Parathyroid adenoma (tissue), 2 donors: ENCODE measurements around the gene AGPAT4.

ENCODE experiments used
- H2AFZ ChIP-seq: fragments of 300-600 bp; sonication (generic); one replicate; pipeline ENCODE4 v1.7.0; 2017; ENCODE audit warnings: antibody characterized with exemption, mild to moderate bottlenecking
- H3K27ac ChIP-seq: fragments of 300-600 bp; sonication (generic); one replicate; pipeline ENCODE4 v1.7.0; 2017
- H3K27me3 ChIP-seq: fragments of 300-600 bp; sonication (generic); one replicate; pipeline ENCODE4 v1.7.0; 2017; ENCODE audit warnings: low read length; ENCODE audit not compliant: control insufficient read depth, insufficient read depth
- H3K36me3 ChIP-seq: fragments of 300-600 bp; sonication (generic); one replicate; pipeline ENCODE4 v1.7.0; 2017; ENCODE audit warnings: low read length; ENCODE audit not compliant: control insufficient read depth, insufficient read depth
- H3K4me1 ChIP-seq: fragments of 300-600 bp; sonication (generic); one replicate; pipeline ENCODE4 v1.7.0; 2017; ENCODE audit warnings: control low read depth
- H3K4me2 ChIP-seq: fragments of 300-600 bp; sonication (generic); one replicate; pipeline ENCODE4 v1.7.0; 2017; ENCODE audit warnings: low read length
- H3K4me3 ChIP-seq: fragments of 300-600 bp; sonication (generic); one replicate; pipeline ENCODE4 v1.7.0; 2017; ENCODE audit warnings: low read depth, low read length
- H3K79me2 ChIP-seq: fragments of 300-600 bp; sonication (generic); one replicate; pipeline ENCODE4 v1.7.0; 2017; ENCODE audit warnings: control low read depth
- H3K9ac ChIP-seq: fragments of 300-600 bp; sonication (generic); one replicate; pipeline ENCODE4 v1.7.0; 2017; ENCODE audit warnings: mild to moderate bottlenecking
- H3K9me3 ChIP-seq: fragments of 300-600 bp; sonication (generic); one replicate; pipeline ENCODE4 v1.7.0; 2017; ENCODE audit warnings: low read length; ENCODE audit not compliant: control insufficient read depth
- CTCF ChIP-seq: fragments of 300-600 bp; sonication (generic); IDR thresholded peaks from one replicate; pipeline ENCODE4 v1.7.0; 2017; ENCODE audit warnings: antibody characterized with exemption, mild to moderate bottlenecking
- donor health status: primary hyperparathyroidism.

The AGPAT4 gene

GRCh38 chr6:161295784-161296183 lies 21.9 kb upstream of the AGPAT4 start:
- Histone ChIP-seq H3K27me3 (no peaks in the 10 kb centered on the region), H3K27ac (no peak overlapping the region), H3K4me1 (no peaks in the 10 kb centered on the region), H3K4me2 (no peak overlapping the region), H2AFZ (no peak overlapping the region), H3K9me3 (no peaks in the 10 kb centered on the region), H3K36me3 (no peaks in the 10 kb centered on the region), H3K4me3 (no peak overlapping the region), H3K9ac (no peak overlapping the region), H3K79me2 (no peaks in the 10 kb centered on the region)
- no peak for TF ChIP-seq CTCF

- Histone ChIP-seq H3K4me1 (no peaks in the 10 kb centered on the region), H3K9ac (no peak overlapping the region)
- no peak for TF ChIP-seq CTCF
Observed at GRCh38 chr6:161292650-161293281, 18.9 kb upstream of the AGPAT4 start.

GRCh38 chr6:161292145-161292544 lies 18.3 kb upstream of the AGPAT4 start:
- Histone ChIP-seq H3K4me2 (no peak overlapping the region), H3K27ac (no peak overlapping the region), H3K9me3 (no peaks in the 10 kb centered on the region), H3K79me2 (no peaks in the 10 kb centered on the region), H3K27me3 (no peaks in the 10 kb centered on the region), H2AFZ (no peak overlapping the region), H3K4me1 (no peaks in the 10 kb centered on the region), H3K36me3 (no peaks in the 10 kb centered on the region), H3K9ac (no peak overlapping the region), H3K4me3 (no peak overlapping the region)
- TF ChIP-seq CTCF: no peak

More at GRCh38 chr6:161292650-161293281, 18.9 kb upstream of the AGPAT4 start:
- no peaks in the 10 kb centered on the region for H3K36me3 ChIP-seq
- no peak overlapping the region for H3K27ac ChIP-seq
- H3K4me2 ChIP-seq: no peak overlapping the region
- H2AFZ ChIP-seq: no peak overlapping the region
- no peaks in the 10 kb centered on the region for H3K9me3 ChIP-seq
- H3K4me3 ChIP-seq: no peak overlapping the region
- H3K27me3 ChIP-seq: no peaks in the 10 kb centered on the region
- no peaks in the 10 kb centered on the region for H3K79me2 ChIP-seq

GRCh38 chr6:161290751-161291150 lies 16.9 kb upstream of the AGPAT4 start:
- Histone ChIP-seq H3K4me2 (no peak overlapping the region), H3K79me2 (no peaks in the 10 kb centered on the region), H3K4me3 (no peak overlapping the region), H3K9me3 (no peaks in the 10 kb centered on the region), H3K27ac (no peak overlapping the region), H3K9ac (no peak overlapping the region), H3K27me3 (no peaks in the 10 kb centered on the region), H3K36me3 (no peaks in the 10 kb centered on the region), H2AFZ (no peak overlapping the region), H3K4me1 (no peaks in the 10 kb centered on the region)
- TF ChIP-seq CTCF: no peak

GRCh38 chr6:161284653-161285052 lies 10.8 kb upstream of the AGPAT4 start:
- Histone ChIP-seq H3K4me2 (no peak overlapping the region), H3K36me3 (no peaks in the 10 kb centered on the region), H3K79me2 (no peaks in the 10 kb centered on the region), H3K4me3 (no peak overlapping the region), H3K9ac (no peak overlapping the region), H3K27ac (no peak overlapping the region), H2AFZ (no peak overlapping the region), H3K9me3 (no peaks in the 10 kb centered on the region), H3K27me3 (no peaks in the 10 kb centered on the region), H3K4me1 (no peaks in the 10 kb centered on the region)
- no peak for TF ChIP-seq CTCF
